ENCODE measurements around the gene GLRX.

Gene GLRX

DNA sequence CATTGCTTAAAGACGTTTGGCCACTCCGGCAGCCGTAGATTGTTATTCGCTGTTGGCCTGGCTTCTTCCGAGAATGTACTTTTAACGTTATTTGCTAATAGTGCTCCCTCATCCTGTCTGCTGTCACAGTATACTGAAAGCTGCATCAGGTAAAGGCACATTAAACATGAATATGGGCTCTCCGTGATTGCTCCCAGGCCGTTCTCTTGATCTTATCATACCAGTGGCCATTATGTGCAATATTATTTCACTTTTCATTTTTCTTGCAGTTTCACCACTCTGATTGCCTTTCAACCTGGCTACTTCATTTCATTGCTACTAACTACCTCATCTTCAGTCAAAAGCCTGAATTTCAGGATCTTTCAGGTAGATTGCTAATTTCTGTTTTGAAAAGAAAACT, 34.0 kb downstream of the GLRX start:
- TF ChIP-seq, protein P1, sequence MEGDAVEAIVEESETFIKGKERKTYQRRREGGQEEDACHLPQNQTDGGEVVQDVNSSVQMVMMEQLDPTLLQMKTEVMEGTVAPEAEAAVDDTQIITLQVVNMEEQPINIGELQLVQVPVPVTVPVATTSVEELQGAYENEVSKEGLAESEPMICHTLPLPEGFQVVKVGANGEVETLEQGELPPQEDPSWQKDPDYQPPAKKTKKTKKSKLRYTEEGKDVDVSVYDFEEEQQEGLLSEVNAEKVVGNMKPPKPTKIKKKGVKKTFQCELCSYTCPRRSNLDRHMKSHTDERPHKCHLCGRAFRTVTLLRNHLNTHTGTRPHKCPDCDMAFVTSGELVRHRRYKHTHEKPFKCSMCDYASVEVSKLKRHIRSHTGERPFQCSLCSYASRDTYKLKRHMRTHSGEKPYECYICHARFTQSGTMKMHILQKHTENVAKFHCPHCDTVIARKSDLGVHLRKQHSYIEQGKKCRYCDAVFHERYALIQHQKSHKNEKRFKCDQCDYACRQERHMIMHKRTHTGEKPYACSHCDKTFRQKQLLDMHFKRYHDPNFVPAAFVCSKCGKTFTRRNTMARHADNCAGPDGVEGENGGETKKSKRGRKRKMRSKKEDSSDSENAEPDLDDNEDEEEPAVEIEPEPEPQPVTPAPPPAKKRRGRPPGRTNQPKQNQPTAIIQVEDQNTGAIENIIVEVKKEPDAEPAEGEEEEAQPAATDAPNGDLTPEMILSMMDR (IDR thresholded peaks at IDR 0.05; ENCODE audit: low read depth, low read length, missing control alignments), result no peak
- no peak for DNase-seq (ENCODE audit: low read depth)
- no peak overlapping the region for H3K4me3 ChIP-seq (ENCODE audit: low read depth, low read length)

DNA sequence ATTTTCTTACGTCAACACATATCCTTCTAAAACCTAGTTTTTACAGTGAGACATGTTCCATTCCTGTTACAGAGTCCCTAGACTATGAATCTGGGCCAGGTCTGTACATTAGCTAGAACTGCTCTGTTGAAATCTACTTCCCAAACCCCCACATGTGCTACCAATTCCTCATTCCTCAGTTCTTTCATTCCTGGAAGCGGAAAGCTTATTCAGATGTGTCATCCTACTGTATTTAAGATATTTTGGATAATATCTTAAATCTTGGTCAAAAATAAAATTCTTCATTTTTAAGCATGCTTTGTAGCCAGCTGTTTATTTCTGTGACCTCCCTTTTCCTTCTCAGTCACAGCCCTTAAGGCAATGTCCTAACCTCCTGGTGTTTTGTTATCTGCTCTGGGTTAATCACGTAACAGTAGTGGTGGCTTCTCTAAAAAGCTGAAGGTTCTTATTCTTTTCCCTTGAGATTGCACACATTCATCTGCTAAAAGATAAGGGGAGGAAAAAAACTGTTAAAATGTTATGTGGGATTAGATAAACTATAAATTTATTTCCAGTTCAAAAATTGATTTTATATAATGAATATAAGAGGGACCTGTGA, 35.6 kb downstream of the GLRX start:
- H3K4me3 ChIP-seq (ENCODE audit: low read depth, low read length), result no peak overlapping the region
- TF ChIP-seq, protein P1 (IDR thresholded peaks at IDR 0.05; ENCODE audit: low read depth, low read length, missing control alignments), result no peak
- no peak for DNase-seq (ENCODE audit: low read depth)

DNA sequence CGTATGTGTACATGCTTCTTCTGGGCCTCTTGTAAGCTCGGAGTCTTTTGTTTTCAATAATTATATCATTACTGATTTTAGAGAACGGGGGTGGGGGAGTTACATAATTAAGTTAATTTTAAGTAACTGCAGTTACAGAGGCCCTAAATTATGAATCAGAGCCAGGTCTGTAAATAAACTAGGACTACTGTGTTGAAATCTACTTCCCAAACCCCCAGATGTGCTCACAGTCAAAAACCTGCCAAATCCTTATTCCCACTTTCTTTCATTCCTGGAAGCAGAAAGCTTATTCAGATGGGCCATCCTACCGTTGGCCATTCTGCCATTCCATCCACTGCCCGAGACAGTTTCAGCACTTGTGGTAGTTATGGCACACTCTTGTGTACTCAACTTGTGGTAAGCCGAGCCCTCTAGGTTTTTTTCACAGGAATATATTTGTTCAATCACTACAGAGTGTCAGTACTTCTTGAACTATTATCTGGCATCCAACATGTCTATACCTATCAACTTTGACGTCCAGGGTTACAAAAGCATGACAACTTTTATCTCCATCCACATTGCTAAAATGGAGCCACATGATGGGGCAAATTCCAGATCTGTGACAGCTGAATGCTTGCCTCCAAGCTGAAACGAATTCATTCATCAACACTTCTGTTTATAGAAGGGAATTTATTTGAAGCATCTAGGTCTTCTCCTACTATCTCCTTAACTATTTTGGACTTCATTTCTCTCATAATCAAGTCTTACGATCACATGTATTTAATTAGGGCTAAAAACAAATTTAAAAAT, 37.8 kb downstream of the GLRX start:
- no peak overlapping the region for H3K4me3 ChIP-seq (ENCODE audit: low read depth, low read length)
- no peak for DNase-seq (ENCODE audit: low read depth)
- TF ChIP-seq, protein P1 (IDR thresholded peaks at IDR 0.05; ENCODE audit: low read depth, low read length, missing control alignments), result no peak

- no peak overlapping the region for H3K4me3 ChIP-seq (ENCODE audit: low read depth, low read length)
- no peak for DNase-seq (ENCODE audit: low read depth)
- TF ChIP-seq, protein P1 (IDR thresholded peaks at IDR 0.05; ENCODE audit: low read depth, low read length, missing control alignments), result no peak
These were observed 38.9 kb downstream of the GLRX start for GRCh38 chr5:95783661-95784060.

- no peak overlapping the region for H3K4me3 ChIP-seq (ENCODE audit: low read depth, low read length)
- no peak for DNase-seq (ENCODE audit: low read depth)
- TF ChIP-seq, protein P1 (IDR thresholded peaks at IDR 0.05; ENCODE audit: low read depth, low read length, missing control alignments), result no peak
These were observed 40.3 kb downstream of the GLRX start for GRCh38 chr5:95782181-95782580.

- TF ChIP-seq, protein P1 (IDR thresholded peaks at IDR 0.05; ENCODE audit: low read depth, low read length, missing control alignments), result peak; percentile 82
- DNase-seq (ENCODE audit: low read depth), result peak; percentile 67
- no peak overlapping the region for H3K4me3 ChIP-seq (ENCODE audit: low read depth, low read length)
These were observed 41.4 kb downstream of the GLRX start for GRCh38 chr5:95781101-95781583.

Measured in GM12864 (cell line).